Measurements from ENCODE around the gene SRPK3.

SRPK3 gene

GRCh38 chrX:153769865-153770600, 10.8 kb upstream of the SRPK3 start:
- no peak for TF ChIP-seq ZFX (IDR thresholded peaks at IDR 0.05)
- TF ChIP-seq CTCF (conservative IDR thresholded peaks at IDR 0.05) = no peak
- no peak overlapping the region for H3K27ac ChIP-seq

DNA sequence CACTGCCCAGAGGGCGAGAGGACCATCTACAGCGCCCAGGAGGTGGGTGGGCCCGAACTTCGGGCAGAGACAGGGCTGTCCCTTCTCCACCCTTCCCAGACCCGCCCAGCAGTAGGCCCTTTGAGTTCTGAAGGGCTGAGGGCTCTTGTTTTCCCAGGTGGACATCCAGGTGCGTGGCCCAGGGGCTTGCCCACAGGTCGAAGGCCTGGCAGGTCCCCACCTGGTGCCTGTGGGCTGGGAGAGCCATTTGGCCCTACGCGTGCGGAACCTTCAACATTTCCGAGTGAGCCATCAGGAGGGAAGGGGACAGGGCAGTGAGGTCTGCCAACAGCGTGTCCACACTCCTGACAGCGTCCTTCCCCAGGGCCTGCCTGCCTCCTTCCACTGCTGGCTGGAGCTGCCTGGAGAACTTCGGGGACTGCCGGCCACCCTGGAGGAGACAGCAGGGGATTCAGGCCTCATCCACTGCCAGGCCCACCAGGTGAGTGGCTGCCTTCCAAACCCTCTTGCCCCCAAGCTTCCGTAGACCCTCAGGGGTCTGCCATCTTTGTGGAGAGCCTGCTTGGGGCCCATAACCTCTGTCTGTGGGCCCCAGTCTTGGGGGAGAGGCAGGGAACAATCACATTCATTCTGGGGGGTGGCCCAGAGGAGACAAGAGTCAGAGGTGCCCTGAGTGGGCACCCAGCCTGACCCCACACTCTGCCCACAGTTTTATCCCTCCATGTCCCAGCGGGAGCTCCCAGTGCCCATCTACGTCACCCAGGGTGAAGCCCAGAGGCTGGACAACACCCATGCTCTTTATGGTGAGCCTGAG, 10.0 kb upstream of the SRPK3 start:
- TF ChIP-seq ZFX (IDR thresholded peaks at IDR 0.05) = no peak
- TF ChIP-seq CTCF (conservative IDR thresholded peaks at IDR 0.05) = no peak
- no peak overlapping the region for H3K27ac ChIP-seq

- no peak for TF ChIP-seq ZFX (IDR thresholded peaks at IDR 0.05)
- no peak for TF ChIP-seq CTCF (conservative IDR thresholded peaks at IDR 0.05)
- H3K27ac ChIP-seq = no peak overlapping the region
These were observed 9.2 kb upstream of the SRPK3 start for GRCh38 chrX:153771415-153772315.

DNA sequence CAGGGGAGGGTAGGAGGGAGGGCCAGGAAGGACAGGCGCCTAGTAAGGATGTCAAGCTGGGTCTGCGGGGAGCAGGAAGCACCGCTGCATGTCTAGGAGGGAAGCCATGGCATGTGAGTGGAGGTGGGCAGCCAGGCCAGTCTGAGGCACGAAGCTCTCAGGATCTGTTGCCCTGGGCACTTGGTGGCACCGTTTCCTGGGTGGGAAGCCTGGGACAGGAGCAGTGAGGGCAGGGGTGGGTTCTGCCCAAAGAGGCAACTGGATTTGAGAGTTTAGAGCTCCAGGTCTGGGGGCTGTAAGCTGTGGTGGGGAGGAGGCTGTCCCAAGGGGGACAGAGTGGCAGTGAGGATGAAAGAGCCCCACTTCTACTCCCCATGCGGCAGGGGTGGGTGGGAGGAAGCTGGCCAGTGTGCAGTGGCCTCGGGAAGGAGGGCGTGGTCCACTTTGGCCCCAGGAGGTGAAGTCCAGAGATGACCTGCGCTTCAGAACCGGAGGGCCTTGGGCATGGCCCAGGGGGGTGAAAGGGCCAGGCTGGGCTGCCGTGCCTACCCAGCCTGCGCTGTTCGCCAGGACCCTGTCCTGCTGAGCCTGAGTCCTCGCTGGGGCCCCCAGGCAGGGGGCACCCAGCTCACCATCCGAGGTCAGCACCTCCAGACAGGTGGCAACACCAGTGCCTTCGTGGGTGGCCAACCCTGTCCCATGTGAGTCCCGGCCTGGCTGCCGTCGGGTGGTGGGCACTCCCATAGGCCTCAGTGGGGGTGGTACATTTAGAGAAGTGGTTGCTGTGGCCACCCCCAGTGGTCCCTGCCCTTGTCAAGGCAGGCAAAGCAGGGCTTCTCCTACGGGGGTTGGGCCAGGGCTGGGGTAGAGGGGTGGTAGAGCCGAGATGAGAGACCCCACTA, 8.3 kb upstream of the SRPK3 start:
- H3K27ac ChIP-seq = no peak overlapping the region
- TF ChIP-seq CTCF (conservative IDR thresholded peaks at IDR 0.05) (no peak), ZFX (IDR thresholded peaks at IDR 0.05) (no peak)

DNA sequence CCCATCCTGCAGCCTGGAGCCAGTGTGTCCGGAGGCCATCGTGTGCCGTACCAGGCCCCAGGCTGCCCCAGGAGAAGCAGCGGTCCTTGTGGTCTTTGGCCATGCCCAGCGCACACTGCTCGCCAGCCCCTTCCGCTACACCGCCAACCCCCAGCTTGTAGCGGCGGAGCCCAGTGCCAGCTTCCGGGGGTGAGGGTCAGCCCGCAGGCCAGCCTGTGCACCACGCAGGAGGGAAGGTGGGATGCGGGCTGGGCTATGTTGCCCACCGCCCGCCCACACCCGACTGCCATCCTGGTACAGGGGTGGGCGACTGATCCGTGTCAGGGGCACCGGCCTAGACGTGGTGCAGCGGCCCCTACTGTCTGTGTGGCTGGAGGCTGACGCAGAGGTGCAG, 7.6 kb upstream of the SRPK3 start:
- TF ChIP-seq CTCF (conservative IDR thresholded peaks at IDR 0.05) = no peak
- no peak for TF ChIP-seq ZFX (IDR thresholded peaks at IDR 0.05)
- H3K27ac ChIP-seq = no peak overlapping the region

DNA sequence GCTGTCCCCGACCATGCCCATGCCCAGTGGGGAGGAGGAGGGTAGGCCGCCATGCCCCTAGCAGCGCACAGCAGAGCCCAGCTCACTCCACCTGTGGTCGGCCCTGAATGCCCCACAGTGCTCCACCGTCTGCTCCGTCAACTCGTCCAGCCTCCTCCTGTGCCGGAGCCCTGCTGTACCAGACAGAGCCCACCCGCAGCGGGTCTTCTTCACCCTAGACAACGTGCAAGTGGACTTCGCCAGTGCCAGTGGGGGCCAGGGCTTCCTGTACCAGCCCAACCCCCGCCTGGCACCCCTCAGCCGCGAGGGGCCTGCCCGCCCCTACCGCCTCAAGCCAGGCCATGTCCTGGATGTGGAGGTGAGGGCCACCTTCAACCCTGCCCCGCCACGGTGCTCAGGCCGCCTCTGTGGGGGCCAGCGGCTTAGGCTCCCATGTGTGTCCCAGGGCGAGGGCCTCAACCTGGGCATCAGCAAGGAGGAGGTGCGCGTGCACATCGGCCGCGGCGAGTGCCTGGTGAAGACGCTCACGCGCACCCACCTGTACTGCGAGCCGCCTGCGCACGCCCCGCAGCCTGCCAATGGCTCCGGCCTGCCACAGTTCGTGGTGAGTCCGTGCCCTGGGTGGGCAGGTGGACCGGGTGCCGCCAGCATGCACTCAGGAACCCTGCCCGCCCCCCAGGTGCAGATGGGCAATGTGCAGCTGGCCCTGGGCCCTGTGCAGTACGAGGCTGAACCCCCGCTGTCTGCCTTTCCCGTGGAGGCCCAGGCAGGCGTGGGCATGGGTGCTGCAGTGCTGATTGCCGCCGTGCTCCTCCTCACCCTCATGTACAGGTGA, 6.9 kb upstream of the SRPK3 start:
- TF ChIP-seq CTCF (conservative IDR thresholded peaks at IDR 0.05) = no peak
- no peak for TF ChIP-seq ZFX (IDR thresholded peaks at IDR 0.05)
- H3K27ac ChIP-seq = no peak overlapping the region
